HPDE6-E6E7 (cell line): ENCODE data around the gene TXN.

Experiments
- DNase-seq: peaks from one replicate; pipeline ENCODE4 v3.0.0; 2011; ENCODE audit warnings: missing footprints; ENCODE audit errors: extremely low spot score

The TXN gene

DNA sequence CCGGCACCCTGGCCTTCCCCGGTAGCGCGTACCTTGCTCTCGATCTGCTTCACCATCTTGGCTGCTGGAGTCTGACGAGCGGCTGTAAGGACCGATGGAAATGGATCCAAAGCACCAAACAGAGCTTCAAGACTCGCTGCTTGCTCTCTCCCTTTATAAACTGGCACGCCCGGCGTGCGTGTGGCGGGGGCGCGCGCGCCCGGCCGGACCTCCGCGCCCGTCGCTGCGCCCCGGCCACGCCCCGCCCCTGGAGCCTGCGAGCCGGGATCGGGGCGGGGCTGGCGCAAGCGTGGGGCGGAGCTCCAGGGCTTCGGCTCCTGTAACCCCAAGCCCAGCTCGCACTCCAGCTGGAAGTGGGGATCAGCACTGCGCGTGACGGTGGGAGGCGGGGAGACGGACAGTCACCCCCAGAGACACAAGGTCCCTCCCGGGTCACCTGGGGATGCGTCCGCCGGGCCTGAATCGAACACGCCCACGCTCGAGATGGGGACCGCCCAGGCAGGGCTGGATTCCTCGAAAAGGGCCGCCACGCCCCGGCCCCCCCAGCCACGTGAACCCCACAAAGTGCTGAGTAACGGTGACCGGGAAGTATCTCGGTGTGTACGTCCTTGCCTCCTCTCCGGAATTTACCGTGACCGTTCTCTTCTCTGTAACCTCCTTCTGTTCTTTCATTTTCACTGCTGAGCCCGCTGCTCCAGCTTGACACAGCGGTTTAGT lies at the start of gene TXN:
Gene TXN, minus strand, starts transcription at position 128 of the 717 bp plus-strand sequence. Its CDS starts 72 bp downstream, at position 56.
- DNase-seq = peak; percentile 74

DNA sequence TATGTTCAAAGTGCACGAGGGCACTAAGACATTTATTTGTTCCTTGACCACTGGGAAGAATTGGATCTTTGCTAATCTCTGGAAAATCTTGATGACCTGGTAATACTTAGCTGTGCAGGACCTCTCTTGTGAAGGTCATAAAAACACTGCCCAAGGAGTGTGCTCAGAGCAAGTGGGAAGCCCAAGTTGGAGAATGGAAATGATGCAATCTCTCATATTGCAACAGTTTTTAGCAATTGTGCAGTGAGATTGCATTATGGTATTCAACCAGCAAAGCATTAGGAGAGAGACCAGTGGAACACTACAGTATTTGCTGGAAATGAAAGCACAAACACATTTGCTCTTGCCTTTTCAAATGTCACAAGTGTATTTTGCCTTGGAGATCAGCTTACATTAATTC lies 46.8 kb upstream of the TXN start:
- DNase-seq = no peak

DNA sequence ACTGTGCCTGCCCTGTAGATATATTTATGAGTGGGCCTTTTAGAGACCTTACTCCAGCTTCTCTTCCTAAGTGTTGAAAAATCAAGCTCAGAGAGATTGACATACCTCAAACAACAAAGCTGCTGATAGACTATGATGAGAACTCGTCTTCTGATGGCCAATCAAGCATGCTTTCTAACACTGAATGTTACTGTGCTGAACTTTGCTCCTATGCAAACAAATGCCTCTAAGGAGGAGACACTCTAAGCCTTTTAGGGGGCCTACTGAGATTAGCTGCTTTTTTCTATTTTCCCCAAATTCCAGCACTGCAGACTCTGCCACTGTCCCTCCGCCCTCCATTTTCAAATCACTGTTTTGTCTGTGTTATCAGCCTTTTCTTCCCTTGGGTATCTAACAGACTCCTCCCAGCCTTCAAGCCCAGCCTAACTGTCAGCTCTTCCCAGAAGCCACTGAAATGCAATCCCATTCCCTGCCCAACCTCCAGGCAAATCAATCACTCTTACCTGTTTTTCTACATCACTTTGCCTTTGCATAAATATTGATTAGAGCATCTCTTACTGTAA lies 41.8 kb upstream of the TXN start:
- no peak for DNase-seq

DNA sequence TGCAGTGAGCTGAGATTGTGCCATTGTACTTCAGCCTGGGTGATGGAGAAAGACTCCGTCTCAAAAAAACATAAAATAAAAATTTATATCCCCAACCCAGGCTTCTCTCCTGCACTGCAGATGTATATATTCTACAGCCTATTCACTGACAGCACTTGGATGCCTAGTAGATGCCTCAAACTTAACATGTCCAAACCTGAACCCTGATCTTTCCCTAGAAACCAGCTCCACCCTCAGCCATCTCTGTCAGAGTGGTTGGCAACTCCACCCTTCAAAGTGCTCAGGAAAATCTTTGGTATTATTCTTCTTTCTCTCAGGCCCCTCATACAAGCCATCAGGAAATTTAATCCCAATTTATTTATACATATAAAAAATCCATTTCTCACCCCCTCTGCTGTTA lies 36.9 kb upstream of the TXN start:
- DNase-seq = peak; percentile 78

GRCh38 chr9:110291921-110292557 lies 35.7 kb upstream of the TXN start:
- no peak for DNase-seq

DNA sequence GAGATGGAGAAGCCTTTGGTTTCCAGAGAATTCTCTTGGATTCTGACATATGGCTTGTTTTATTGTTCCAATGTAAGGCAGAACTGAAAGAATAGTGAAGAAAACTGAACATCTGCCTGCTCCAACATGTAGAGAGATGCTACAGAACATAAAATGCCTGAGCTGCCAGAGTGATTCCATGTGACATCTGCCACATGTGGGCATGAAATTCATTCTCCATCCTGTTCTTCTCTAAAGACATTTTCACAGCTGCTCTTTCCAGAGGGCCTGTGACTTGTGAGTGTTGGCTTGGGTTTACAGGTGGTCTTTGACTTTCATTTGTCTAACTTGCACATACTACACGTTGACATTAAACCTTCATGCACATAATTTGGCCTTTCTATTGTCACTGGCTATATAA lies 33.7 kb upstream of the TXN start:
- DNase-seq = no peak

DNA sequence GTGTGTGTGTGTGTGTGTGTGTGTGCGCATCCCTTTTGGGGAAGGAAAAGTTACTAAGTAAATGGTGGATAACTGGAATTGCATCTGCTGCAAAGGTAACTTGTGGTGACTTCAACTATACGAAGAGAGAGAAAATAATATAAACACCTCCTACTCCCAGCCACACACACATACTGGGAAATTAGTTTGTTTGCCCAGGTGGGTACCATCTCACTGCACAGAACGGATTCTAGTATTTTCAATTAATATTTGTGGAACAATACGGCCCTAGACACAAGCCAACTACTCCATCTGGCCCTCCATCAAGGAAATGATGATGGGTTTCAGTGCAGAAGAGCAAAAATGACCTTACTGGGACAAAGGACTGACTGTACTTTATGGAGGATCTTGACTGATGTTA lies 32.2 kb upstream of the TXN start:
- DNase-seq = no peak

DNA sequence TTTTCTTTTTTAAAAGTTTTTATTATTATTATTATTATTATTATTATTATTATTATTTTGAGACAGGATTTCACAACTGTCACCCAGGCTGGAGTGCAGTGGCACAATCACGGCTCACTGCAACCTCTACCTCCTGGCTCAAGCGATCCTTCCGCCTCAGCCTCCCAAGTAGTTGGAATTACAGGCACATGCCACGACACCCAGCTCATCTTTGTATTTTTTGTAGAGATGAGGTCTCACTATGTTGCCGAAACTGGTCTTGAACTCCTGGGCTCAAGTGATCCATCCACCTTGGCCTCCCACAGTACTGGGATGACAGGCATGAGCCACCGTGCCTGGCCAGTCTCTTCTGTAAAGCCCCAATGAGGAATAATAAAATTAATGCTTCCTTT lies 31.0 kb upstream of the TXN start:
- no peak for DNase-seq

GRCh38 chr9:110284211-110284844 lies 28.0 kb upstream of the TXN start:
- peak; percentile 38 for DNase-seq

- peak; percentile 86 for DNase-seq
Measured at GRCh38 chr9:110283751-110284150, 27.4 kb upstream of the TXN start.

DNA sequence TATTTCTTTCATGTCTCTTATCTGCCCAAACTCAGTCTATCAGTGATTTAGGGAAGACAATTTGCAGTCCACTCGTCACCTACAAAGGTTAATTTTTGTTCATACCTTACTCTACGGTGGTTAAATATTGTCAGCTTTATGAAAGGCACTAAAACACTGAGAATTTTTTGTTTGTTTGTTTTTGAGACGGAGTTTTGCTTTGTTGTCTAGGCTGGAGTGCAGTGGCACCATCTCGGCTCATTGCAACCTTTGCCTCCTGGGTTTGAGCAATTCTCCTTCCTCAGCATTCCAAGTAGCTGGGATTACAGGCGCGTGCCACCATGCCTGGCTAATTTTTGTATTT lies 26.4 kb upstream of the TXN start:
- no peak for DNase-seq

- DNase-seq = no peak
Measured at GRCh38 chr9:110282018-110282738, 25.9 kb upstream of the TXN start.

DNA sequence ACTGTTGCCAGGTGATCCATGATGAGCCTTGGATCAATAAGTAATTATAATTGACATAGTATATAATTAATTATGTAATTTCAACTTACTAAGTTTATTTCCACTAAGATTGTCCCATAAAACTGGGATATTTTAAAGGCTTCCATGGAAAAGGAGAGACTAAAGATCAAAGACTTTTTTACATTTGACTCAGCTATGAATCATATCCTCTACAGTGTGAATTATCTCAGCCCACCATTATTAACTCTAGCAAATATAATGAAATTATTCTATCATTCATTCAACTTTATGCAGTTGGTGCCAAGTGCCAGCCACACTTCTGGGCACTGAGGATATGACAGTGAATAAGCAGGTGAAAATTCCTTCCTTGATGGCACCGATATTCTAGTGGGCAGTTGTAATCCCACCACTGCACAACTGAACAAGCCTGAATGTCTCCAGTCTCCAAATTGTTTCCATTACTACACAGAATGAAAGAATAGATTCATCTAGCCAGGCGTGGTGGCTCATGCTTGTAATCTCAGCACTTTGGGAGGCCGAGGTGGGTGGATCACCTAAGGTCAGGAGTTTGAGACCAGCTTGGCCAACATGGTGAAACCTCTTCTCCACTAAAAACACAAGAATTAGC lies 21.9 kb upstream of the TXN start:
- peak; percentile 28 for DNase-seq

DNA sequence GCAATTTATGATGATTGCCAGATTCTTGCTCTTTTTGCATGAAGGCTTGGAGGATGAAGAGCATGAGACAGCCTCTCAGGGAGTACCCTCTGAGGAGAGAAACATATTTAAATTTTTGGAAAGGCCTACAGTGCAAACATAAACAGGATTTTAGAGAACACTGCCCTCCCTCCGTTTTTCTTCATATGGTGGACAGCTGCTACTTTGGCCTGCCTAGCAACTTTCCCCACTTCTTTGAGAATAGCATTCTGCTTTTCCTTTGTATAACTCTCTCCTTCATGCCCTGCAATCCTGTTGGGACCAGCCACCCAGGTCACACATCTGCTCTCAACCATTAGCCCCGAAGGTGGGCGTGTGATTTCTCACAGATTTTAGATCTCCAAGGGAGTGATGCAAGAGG lies 20.5 kb upstream of the TXN start:
- DNase-seq = no peak

DNA sequence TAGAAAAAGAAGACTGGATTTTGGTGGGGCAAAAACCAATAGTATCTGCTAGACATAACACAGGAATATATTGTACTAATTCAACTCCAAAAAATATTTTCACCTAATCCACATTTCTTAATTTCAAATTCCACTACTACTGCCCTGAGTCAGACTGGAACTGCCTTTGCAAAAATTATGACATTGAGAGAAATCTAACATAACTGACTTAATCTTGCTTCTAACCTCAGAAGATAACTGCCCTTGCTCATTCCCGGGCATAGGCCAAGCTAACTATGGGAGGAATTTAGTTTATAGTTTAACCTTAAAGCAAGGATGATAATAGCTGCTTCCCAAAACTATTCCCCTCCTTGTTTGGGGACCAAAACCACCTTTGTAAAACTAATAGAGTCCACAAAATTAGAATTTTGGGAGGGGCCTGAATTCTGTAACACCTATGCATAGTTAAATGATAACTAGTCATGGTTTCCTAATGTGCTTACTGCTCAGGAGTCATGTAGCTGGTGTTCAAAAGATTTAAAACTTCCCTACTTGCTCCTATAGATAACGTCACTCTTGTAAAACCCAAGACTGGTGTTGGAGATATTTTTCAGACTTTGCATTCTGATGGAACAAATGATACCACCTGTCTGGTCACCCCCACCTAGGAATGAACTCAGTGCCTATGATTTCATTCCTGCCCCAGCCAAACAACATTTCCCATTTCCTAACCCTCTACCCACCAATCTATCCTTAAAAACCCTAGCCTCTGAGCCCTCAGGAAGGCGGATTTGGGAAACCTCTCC lies 14.1 kb upstream of the TXN start:
- DNase-seq = no peak

DNA sequence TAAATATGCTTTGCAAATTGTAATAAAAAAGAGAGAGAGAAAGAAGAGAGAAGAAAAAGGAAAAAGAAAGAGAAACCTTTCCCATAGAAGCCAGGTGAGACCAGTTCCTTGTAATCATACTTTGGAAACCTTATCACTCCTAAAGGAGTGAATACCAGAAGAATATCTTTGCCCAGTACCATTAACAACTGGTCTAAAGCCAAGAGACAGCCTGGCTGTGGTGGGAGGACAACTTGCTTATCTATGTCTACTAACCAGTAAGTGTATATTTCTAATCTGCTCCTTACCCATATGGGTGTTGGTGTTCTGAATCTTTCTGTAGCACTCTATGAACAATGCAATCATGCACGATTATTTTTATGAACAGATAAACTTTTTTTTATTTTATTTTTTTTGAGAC lies 10.5 kb upstream of the TXN start:
- no peak for DNase-seq

DNA sequence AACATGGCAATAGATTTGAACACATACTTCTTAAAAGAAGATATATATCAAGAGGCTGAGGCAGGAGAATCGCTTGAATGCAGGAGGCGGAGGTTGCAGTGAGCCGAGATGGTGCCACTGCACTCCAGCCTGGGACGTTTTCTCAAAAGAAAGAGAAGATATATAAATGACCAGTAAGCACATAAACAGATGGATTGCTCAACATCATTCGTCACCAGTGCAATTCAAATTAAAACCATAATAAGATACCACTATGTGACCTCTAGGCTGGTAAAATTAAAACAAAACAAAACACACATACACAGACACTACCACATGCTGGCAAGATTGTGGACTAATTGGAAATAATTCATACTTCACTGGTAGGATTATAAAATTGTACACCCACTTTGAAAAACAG lies 5.3 kb upstream of the TXN start:
- no peak for DNase-seq

DNA sequence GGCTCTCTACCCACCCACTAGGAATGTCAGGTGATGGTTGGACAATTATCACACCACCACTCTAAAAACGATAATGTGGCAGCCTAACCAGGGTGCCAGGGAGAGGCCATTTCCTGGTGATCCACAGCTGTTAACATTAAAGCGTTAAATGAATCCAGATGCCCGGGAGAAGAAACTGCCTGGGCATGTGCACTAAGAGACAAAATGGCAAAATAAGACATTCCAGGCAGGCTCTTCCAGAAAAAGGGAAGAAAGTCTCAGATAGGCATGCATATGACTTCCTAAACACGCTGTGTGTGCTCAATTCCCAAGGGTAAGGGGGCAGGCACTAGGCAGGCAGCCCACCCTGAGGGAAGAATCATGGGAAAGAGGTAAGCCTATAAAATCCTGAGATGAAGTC lies 4.6 kb upstream of the TXN start:
- no peak for DNase-seq

- DNase-seq = no peak
Measured at GRCh38 chr9:110259566-110259965, 3.3 kb upstream of the TXN start.

DNA sequence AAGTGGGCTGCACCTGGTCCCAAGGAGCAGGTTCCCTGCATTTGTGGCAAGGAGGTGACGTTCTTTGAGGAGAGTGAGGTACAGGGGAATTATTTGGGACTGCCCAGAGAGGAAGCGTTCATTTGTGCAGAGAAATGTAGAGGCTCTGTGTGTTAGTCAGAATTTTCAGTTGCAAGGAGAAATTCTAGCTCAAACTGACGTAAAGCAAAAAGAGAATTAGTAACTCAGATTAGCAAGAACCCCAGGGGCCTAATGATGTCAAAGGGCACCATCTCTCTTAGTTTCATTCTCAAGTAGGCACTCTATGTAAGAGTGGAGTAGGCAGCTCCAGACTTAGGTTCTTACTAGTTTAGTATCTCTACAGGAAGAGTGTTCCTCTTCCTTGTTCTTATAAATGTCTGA lies 2.4 kb upstream of the TXN start:
- no peak for DNase-seq

DNA sequence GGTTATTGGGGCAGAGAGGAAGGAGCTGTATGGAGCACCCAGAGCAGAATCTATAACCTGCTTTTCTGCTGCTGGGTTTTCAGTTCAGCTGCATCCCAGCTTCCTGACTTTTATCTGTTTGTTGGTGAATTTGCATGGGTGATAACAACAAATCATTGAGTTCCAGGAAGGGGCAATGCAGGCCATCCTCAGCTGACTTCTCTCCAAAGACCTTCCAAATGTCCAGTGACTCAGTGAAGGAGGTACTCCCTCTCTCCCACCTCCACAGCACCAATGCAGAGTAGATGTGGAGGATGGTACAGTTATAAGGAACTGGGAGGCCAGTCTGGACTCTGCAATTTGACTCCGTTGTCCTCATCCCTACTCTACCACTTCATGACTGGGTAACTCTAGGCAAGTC lies 1.6 kb upstream of the TXN start:
- no peak for DNase-seq
